Vagina (tissue), 2 donors: Measurements from ENCODE around the gene GOLGA3.

Source experiments
- CTCF ChIP-seq, 3 experiments: fragments of 450-650 bp in 2 of 3; fragments of 200-600 bp in 1 of 3; sonication (generic) in 1 of 3; IDR thresholded peaks; one replicate each; pipeline ENCODE4 v1.5.1; 2017 to 2019; ENCODE audit warnings: antibody characterized with exemption in 3 of 3, mild to moderate bottlenecking in 2 of 3, moderate library complexity in 2 of 3
- POLR2A ChIP-seq, 2 donors: fragments of 450-650 bp; IDR thresholded peaks; one replicate each; pipeline ENCODE4 v1.6.1; 2017; ENCODE audit warnings: antibody characterized with exemption in 2 of 2, mild to moderate bottlenecking in 2 of 2, moderate library complexity in 2 of 2
- POLR2AphosphoS5 ChIP-seq, 2 donors: sonication (generic); formaldehyde crosslinking; IDR thresholded peaks; one replicate each; pipeline ENCODE4 v1.9.0; 2017; ENCODE audit warnings: antibody characterized with exemption in 2 of 2, mild to moderate bottlenecking in 2 of 2, low read depth in 1 of 2; ENCODE audit not compliant: insufficient read depth in 1 of 2

GRCh38 chr12:132813443-132813842 is 15.2 kb downstream of the GOLGA3 start:
- TF ChIP-seq POLR2A (IDR thresholded peaks at IDR 0.05), result no peak
- TF ChIP-seq POLR2AphosphoS5 (IDR thresholded peaks at IDR 0.05; ENCODE audit: insufficient read depth in 1 of 2, low read depth in 1 of 2), result no peak
- no peak for TF ChIP-seq CTCF (IDR thresholded peaks at IDR 0.05)
